K562 (cell line): ENCODE data around the gene COL4A2. TPM values are rescaled to one million over a fixed set of nuclear protein-coding genes. Genes with fewer than 3 reads are reported as not detected.

Experiments used
- ATAC-seq: fragments of 200-7000 bp; cut with Tn5 transposase; 3 replicates; pipeline ENCODE4 v1.9.1; 2020; ENCODE audit warnings: moderate library complexity
- BruUV-seq: library from RNA; stranded (reverse); fragments of 400-500 nt; replicated peaks from 2 replicates; lab custom pipeline; 2021; lab: Mats Ljungman, UMichigan
- CTCF ChIA-PET: fragments of 300-600 bp; formaldehyde crosslinking; extraction: SDS; loops from one replicate; lab custom pipeline; 2021; ENCODE audit warnings: low intra/inter-chr PET ratio; lab: Yijun Ruan, JAX
- POLR2A ChIA-PET: fragments of 300-600, 350-650 bp; sonication (Branson Sonifier 250); formaldehyde crosslinking; extraction: SDS; loops from one replicate; lab custom pipeline; 2021; ENCODE audit warnings: antibody characterized with exemption, inconsistent platforms; lab: Yijun Ruan, JAX
- DNase-seq, 4 experiments: peaks; one replicate each; pipeline versions ENCODE4 v3.0.0 to v3.0.0-alpha.2; 2011 to 2018; ENCODE audit warnings: low spot score in 3 of 4, mixed read lengths in 3 of 4; ENCODE audit errors: extremely low read depth in 1 of 4
- FAIRE-seq: peaks from 2 replicates; lab custom pipeline; 2011; peaks lifted over from hg19 to GRCh38; lab: Jason Lieb, UNC
- H2AFZ ChIP-seq: 2 replicates; pipeline ENCODE4 v1.6.0; 2011; ENCODE audit warnings: low read depth, low read length, control low read depth, inconsistent platforms
- H3K27ac ChIP-seq: fragments of 200-600 bp; 3 replicates; pipeline ENCODE4 v1.8.0; 2011; ENCODE audit warnings: low read depth, mild to moderate bottlenecking, control low read depth, inconsistent platforms, low read length, moderate library complexity, mixed read lengths; ENCODE audit errors: extremely low read depth
- H3K27me3 ChIP-seq, 2 experiments: fragments of 300-600 bp in 1 of 2; 2 replicates in 1 of 2; 3 replicates in 1 of 2; pipeline versions ENCODE4 v1.6.0 to v1.8.0; 2011; ENCODE audit warnings: inconsistent platforms in 2 of 2, low read length in 2 of 2, mild to moderate bottlenecking in 1 of 2, mixed read lengths in 1 of 2, moderate library complexity in 1 of 2; ENCODE audit not compliant: control insufficient read depth in 2 of 2, insufficient read depth in 2 of 2
- H3K36me3 ChIP-seq: fragments of 300-600 bp; 3 replicates; pipeline ENCODE4 v1.8.0; 2011; ENCODE audit warnings: mild to moderate bottlenecking, low read length, inconsistent platforms; ENCODE audit not compliant: control insufficient read depth, insufficient read depth
- H3K4me1 ChIP-seq, 2 experiments: fragments of 200-600 bp in 1 of 2; replicated peaks in 1 of 2; 2 replicates in 1 of 2; 3 replicates in 1 of 2; pipeline versions ENCODE4 v1.5.1 to v1.8.0; 2011; ENCODE audit warnings: inconsistent platforms in 2 of 2, low read length in 2 of 2, mild to moderate bottlenecking in 1 of 2, mixed read lengths in 1 of 2, moderate library complexity in 1 of 2; ENCODE audit not compliant: control insufficient read depth in 2 of 2, insufficient read depth in 2 of 2
- H3K4me2 ChIP-seq: 2 replicates; pipeline ENCODE4 v1.6.1; 2011; ENCODE audit warnings: low read length, control low read depth, inconsistent platforms, mixed read lengths; ENCODE audit not compliant: insufficient read depth
- H3K4me3 ChIP-seq: fragments of 200-600 bp; sonication (generic), shearing (Covaris generic); 2 replicates; pipeline ENCODE4 v1.5.1; 2016; ENCODE audit warnings: control low read depth, inconsistent platforms
- H3K79me2 ChIP-seq: fragments of 200-600 bp; 3 replicates; pipeline ENCODE4 v1.8.0; 2011; ENCODE audit warnings: low read length, inconsistent platforms; ENCODE audit not compliant: control insufficient read depth, insufficient read depth
- H3K9ac ChIP-seq, 2 experiments: 2 replicates each; pipeline versions ENCODE4 v1.6.0 to v1.6.1; 2011; ENCODE audit warnings: low read depth in 2 of 2, low read length in 2 of 2, control low read depth in 1 of 2, inconsistent platforms in 1 of 2, mild to moderate bottlenecking in 1 of 2, mixed read lengths in 1 of 2; ENCODE audit not compliant: insufficient read depth in 1 of 2
- H3K9me1 ChIP-seq: one replicate; pipeline ENCODE4 v1.6.0; 2011; ENCODE audit warnings: inconsistent platforms, mild to moderate bottlenecking, low read length, moderate library complexity; ENCODE audit not compliant: control insufficient read depth, insufficient read depth
- H3K9me3 ChIP-seq: replicated peaks from 2 replicates; pipeline ENCODE4 v1.5.1; 2011; ENCODE audit warnings: low read depth, low read length, inconsistent platforms; ENCODE audit not compliant: control insufficient read depth, insufficient read depth
- H4K20me1 ChIP-seq: replicated peaks from 2 replicates; pipeline ENCODE4 v1.6.1; 2011; ENCODE audit warnings: low read length, inconsistent platforms, mixed read lengths; ENCODE audit not compliant: control insufficient read depth, insufficient read depth
- RBM39 ChIP-seq: fragments of 200-400 bp; formaldehyde crosslinking; optimal IDR thresholded peaks from 2 replicates; pipeline ENCODE3; 2018; ENCODE audit warnings: low read depth, low read length
- WGBS: fragments of 100-300 bp; shearing (Covaris generic); methylation state at CpG from one replicate; pipeline ENCODE4 v1.1.6; 2016; ENCODE audit warnings: low coverage, mixed read lengths; ENCODE audit not compliant: insufficient coverage; ENCODE audit errors: missing lambda C conversion rate; 5-methylcytosine and 5-hydroxymethylcytosine counted together
- in situ Hi-C: fragments of 300-500 bp; cut with MboI; formaldehyde crosslinking; loops from 4 replicates; pipeline ENCODE4 v1.15.0; 2018; ENCODE audit warnings: inconsistent platforms, mixed read lengths
- intact Hi-C: fragments of 100-400 bp; cut with micrococcal nuclease; formaldehyde crosslinking; loops from 2 replicates; pipeline ENCODE4 v1.14.2; 2022
- polyA plus RNA-seq, 8 experiments: library from polyadenylated mRNA; depleted of rRNA in 4 of 8; stranded (reverse) in 5 of 8; unstranded in 3 of 8; fragments of >200 nt; fragmentation: Nextera tagmentation in 2 of 8; fragmentation: Illumina TruSeq in 1 of 8; extraction: Ambion mirVana in 2 of 8; extraction: Trizol in 1 of 8; gene quantifications; 2 replicates each; pipeline versions ENCODE4 v1.2.1 to v1.2.3, GENCODE V29; 2011 to 2014; ENCODE audit warnings: inconsistent platforms in 1 of 8, missing spikeins in 1 of 8
- total RNA-seq, 7 experiments: library from RNA; depleted of rRNA in 6 of 7; stranded (reverse); fragments of >200 nt in 6 of 7; fragmentation: Illumina TruSeq in 2 of 7; extraction: Trizol in 2 of 7; gene quantifications; 2 replicates each; pipeline versions ENCODE4 v1.2.1 to v1.2.3, GENCODE V29; 2011 to 2021; ENCODE audit warnings: low replicate concordance in 1 of 7
- TF ChIP-seq, protein P1 (sequence below): sonication (generic); formaldehyde crosslinking; IDR thresholded peaks from 2 replicates; pipeline ENCODE4 v1.8.0; 2022; ENCODE audit warnings: mild to moderate bottlenecking, missing genetic modification reagents
- TF ChIP-seq, protein P2 (sequence below): sonication (generic); formaldehyde crosslinking; IDR thresholded peaks from 2 replicates; pipeline ENCODE4 v1.8.0; 2022; ENCODE audit warnings: mild to moderate bottlenecking, missing genetic modification reagents

Gene COL4A2
- total and polyA plus RNA-seq, 9 of the 15 experiments (the other 6 are each of a cell fraction or from before 2014, with no cell fraction given) = 0.13 to 15.2 (median 8.1) TPM

GRCh38 chr13:110557082-110557481, 250.0 kb downstream of the COL4A2 start:
- in situ Hi-C loops = no loop called here

More at GRCh38 chr13:110557082-110557481, 250.0 kb downstream of the COL4A2 start:
- CTCF ChIA-PET = no interaction called here
- Histone ChIP-seq H3K36me3 (peaks cover 4% of the 10 kb centered on the region; the same call in 1 of the 3 replicates), H4K20me1 (no peaks in the 10 kb centered on the region)
- no peak for ATAC-seq
- WGBS = 39% methylated on average over 5 of the region's 5 CpGs
- TF ChIP-seq, protein P1, sequence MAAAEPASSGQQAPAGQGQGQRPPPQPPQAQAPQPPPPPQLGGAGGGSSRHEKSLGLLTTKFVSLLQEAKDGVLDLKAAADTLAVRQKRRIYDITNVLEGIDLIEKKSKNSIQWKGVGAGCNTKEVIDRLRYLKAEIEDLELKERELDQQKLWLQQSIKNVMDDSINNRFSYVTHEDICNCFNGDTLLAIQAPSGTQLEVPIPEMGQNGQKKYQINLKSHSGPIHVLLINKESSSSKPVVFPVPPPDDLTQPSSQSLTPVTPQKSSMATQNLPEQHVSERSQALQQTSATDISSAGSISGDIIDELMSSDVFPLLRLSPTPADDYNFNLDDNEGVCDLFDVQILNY (CRISPR knock-in tag) = no peak
- TF ChIP-seq, protein P2, sequence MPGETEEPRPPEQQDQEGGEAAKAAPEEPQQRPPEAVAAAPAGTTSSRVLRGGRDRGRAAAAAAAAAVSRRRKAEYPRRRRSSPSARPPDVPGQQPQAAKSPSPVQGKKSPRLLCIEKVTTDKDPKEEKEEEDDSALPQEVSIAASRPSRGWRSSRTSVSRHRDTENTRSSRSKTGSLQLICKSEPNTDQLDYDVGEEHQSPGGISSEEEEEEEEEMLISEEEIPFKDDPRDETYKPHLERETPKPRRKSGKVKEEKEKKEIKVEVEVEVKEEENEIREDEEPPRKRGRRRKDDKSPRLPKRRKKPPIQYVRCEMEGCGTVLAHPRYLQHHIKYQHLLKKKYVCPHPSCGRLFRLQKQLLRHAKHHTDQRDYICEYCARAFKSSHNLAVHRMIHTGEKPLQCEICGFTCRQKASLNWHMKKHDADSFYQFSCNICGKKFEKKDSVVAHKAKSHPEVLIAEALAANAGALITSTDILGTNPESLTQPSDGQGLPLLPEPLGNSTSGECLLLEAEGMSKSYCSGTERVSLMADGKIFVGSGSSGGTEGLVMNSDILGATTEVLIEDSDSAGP (CRISPR knock-in tag) = no peak
- TF ChIP-seq RBM39 = no peak
- TF ChIP-seq, all 486 proteins: peak for 0
- no peak for DNase-seq
- no peak overlapping the region for H3K9ac ChIP-seq
- no peaks in the 10 kb centered on the region for H3K27me3 ChIP-seq
- no peak overlapping the region for H2AFZ ChIP-seq
- H3K79me2 ChIP-seq = peaks cover 34% of the 10 kb centered on the region
- intact Hi-C loops = no loop called here
- no peak overlapping the region for H3K27ac ChIP-seq
- no TSS peak for BruUV-seq
- H3K9me1 ChIP-seq = no peaks in the 10 kb centered on the region
- no peaks in the 10 kb centered on the region for H3K9me3 ChIP-seq
- POLR2A ChIA-PET = interaction anchor here (0.7 kb wide), 1 partner anchor 10 kb away, joined by 5 read pairs; no protein-coding TSS in a partner anchor
- H3K4me3 ChIP-seq = no peak overlapping the region
- peaks cover 7 to 33% of the 10 kb centered on the region in 2 experiments; a peak in 4 of 5 replicates for H3K4me1 ChIP-seq
- FAIRE-seq = no peak
- no peak overlapping the region for H3K4me2 ChIP-seq
